ENCODE results near the gene RAB40C.

RAB40C gene

GRCh38 chr16:589658-590187 lies at the start of gene RAB40C:
TSS of gene RAB40C (plus strand) at chr16:590066. CDS start at chr16:590292, 226 bp downstream.
- Histone ChIP-seq H3K4me1 (ENCODE audit: control insufficient read depth, low read depth, low read length) (no peaks in the 10 kb centered on the region), H3K27ac (ENCODE audit: low read length) (peak within 1 kb of the TSS; percentile 94), H3K4me3 (ENCODE audit: low read length) (peak within 1 kb of the TSS; percentile 86), H3K27me3 (ENCODE audit: control insufficient read depth, insufficient read depth, low read length) (peaks cover 44% of the 10 kb centered on the region), H3K9me3 (ENCODE audit: control insufficient read depth, low read depth, low read length) (no peaks in the 10 kb centered on the region), H3K36me3 (ENCODE audit: control insufficient read depth, low read depth, low read length) (peaks cover 5% of the 10 kb centered on the region), H3K9ac (ENCODE audit: low read length) (peak within 1 kb of the TSS; percentile 89)

GRCh38 chr16:540645-541340 lies 49.1 kb upstream of the RAB40C start:
- Histone ChIP-seq H3K36me3 (ENCODE audit: control insufficient read depth, low read depth, low read length) (no peaks in the 10 kb centered on the region), H3K27ac (ENCODE audit: low read length) (no peak overlapping the region), H3K4me3 (ENCODE audit: low read length) (no peak overlapping the region), H3K4me1 (ENCODE audit: control insufficient read depth, low read depth, low read length) (no peaks in the 10 kb centered on the region), H3K9me3 (ENCODE audit: control insufficient read depth, low read depth, low read length) (no peaks in the 10 kb centered on the region), H3K27me3 (ENCODE audit: control insufficient read depth, insufficient read depth, low read length) (no peaks in the 10 kb centered on the region), H3K9ac (ENCODE audit: low read length) (no peak overlapping the region)

GRCh38 chr16:543301-544164 lies 46.3 kb upstream of the RAB40C start:
- Histone ChIP-seq H3K27me3 (ENCODE audit: control insufficient read depth, insufficient read depth, low read length) (no peaks in the 10 kb centered on the region), H3K27ac (ENCODE audit: low read length) (no peak overlapping the region), H3K4me3 (ENCODE audit: low read length) (no peak overlapping the region), H3K9ac (ENCODE audit: low read length) (no peak overlapping the region), H3K36me3 (ENCODE audit: control insufficient read depth, low read depth, low read length) (no peaks in the 10 kb centered on the region), H3K9me3 (ENCODE audit: control insufficient read depth, low read depth, low read length) (no peaks in the 10 kb centered on the region), H3K4me1 (ENCODE audit: control insufficient read depth, low read depth, low read length) (no peaks in the 10 kb centered on the region)

- no peaks in the 10 kb centered on the region for H3K4me1 ChIP-seq (ENCODE audit: control insufficient read depth, low read depth, low read length)
- no peak overlapping the region for H3K9ac ChIP-seq (ENCODE audit: low read length)
- no peaks in the 10 kb centered on the region for H3K9me3 ChIP-seq (ENCODE audit: control insufficient read depth, low read depth, low read length)
- H3K36me3 ChIP-seq (ENCODE audit: control insufficient read depth, low read depth, low read length) = no peaks in the 10 kb centered on the region
- no peaks in the 10 kb centered on the region for H3K27me3 ChIP-seq (ENCODE audit: control insufficient read depth, insufficient read depth, low read length)
- no peak overlapping the region for H3K27ac ChIP-seq (ENCODE audit: low read length)
- no peak overlapping the region for H3K4me3 ChIP-seq (ENCODE audit: low read length)
Measured at GRCh38 chr16:544517-544916, 45.3 kb upstream of the RAB40C start.

GRCh38 chr16:546909-547770 lies 42.7 kb upstream of the RAB40C start:
- Histone ChIP-seq H3K27ac (ENCODE audit: low read length) (no peak overlapping the region), H3K36me3 (ENCODE audit: control insufficient read depth, low read depth, low read length) (no peaks in the 10 kb centered on the region), H3K4me3 (ENCODE audit: low read length) (no peak overlapping the region), H3K9ac (ENCODE audit: low read length) (no peak overlapping the region), H3K27me3 (ENCODE audit: control insufficient read depth, insufficient read depth, low read length) (no peaks in the 10 kb centered on the region), H3K4me1 (ENCODE audit: control insufficient read depth, low read depth, low read length) (no peaks in the 10 kb centered on the region), H3K9me3 (ENCODE audit: control insufficient read depth, low read depth, low read length) (no peaks in the 10 kb centered on the region)

GRCh38 chr16:548586-548985 lies 41.3 kb upstream of the RAB40C start:
- Histone ChIP-seq H3K27ac (ENCODE audit: low read length) (no peak overlapping the region), H3K4me1 (ENCODE audit: control insufficient read depth, low read depth, low read length) (no peaks in the 10 kb centered on the region), H3K27me3 (ENCODE audit: control insufficient read depth, insufficient read depth, low read length) (no peaks in the 10 kb centered on the region), H3K9ac (ENCODE audit: low read length) (no peak overlapping the region), H3K4me3 (ENCODE audit: low read length) (no peak overlapping the region), H3K36me3 (ENCODE audit: control insufficient read depth, low read depth, low read length) (no peaks in the 10 kb centered on the region), H3K9me3 (ENCODE audit: control insufficient read depth, low read depth, low read length) (no peaks in the 10 kb centered on the region)

GRCh38 chr16:549544-550263 lies 40.2 kb upstream of the RAB40C start:
- H3K27me3 ChIP-seq (ENCODE audit: control insufficient read depth, insufficient read depth, low read length) = no peaks in the 10 kb centered on the region
- H3K9me3 ChIP-seq (ENCODE audit: control insufficient read depth, low read depth, low read length) = no peaks in the 10 kb centered on the region
- no peak overlapping the region for H3K4me3 ChIP-seq (ENCODE audit: low read length)
- H3K4me1 ChIP-seq (ENCODE audit: control insufficient read depth, low read depth, low read length) = no peaks in the 10 kb centered on the region
- H3K27ac ChIP-seq (ENCODE audit: low read length) = no peak overlapping the region
- no peaks in the 10 kb centered on the region for H3K36me3 ChIP-seq (ENCODE audit: control insufficient read depth, low read depth, low read length)
- H3K9ac ChIP-seq (ENCODE audit: low read length) = no peak overlapping the region

- Histone ChIP-seq H3K4me1 (ENCODE audit: control insufficient read depth, low read depth, low read length) (no peaks in the 10 kb centered on the region), H3K9ac (ENCODE audit: low read length) (no peak overlapping the region), H3K27me3 (ENCODE audit: control insufficient read depth, insufficient read depth, low read length) (no peaks in the 10 kb centered on the region), H3K4me3 (ENCODE audit: low read length) (no peak overlapping the region), H3K36me3 (ENCODE audit: control insufficient read depth, low read depth, low read length) (no peaks in the 10 kb centered on the region), H3K9me3 (ENCODE audit: control insufficient read depth, low read depth, low read length) (no peaks in the 10 kb centered on the region), H3K27ac (ENCODE audit: low read length) (no peak overlapping the region)
Measured at GRCh38 chr16:551210-551609, 38.7 kb upstream of the RAB40C start.

GRCh38 chr16:552171-552570 lies 37.7 kb upstream of the RAB40C start:
- Histone ChIP-seq H3K36me3 (ENCODE audit: control insufficient read depth, low read depth, low read length) (no peaks in the 10 kb centered on the region), H3K27me3 (ENCODE audit: control insufficient read depth, insufficient read depth, low read length) (no peaks in the 10 kb centered on the region), H3K4me3 (ENCODE audit: low read length) (no peak overlapping the region), H3K9ac (ENCODE audit: low read length) (no peak overlapping the region), H3K4me1 (ENCODE audit: control insufficient read depth, low read depth, low read length) (no peaks in the 10 kb centered on the region), H3K9me3 (ENCODE audit: control insufficient read depth, low read depth, low read length) (no peaks in the 10 kb centered on the region), H3K27ac (ENCODE audit: low read length) (no peak overlapping the region)

- Histone ChIP-seq H3K9ac (ENCODE audit: low read length) (no peak overlapping the region), H3K27ac (ENCODE audit: low read length) (no peak overlapping the region), H3K4me1 (ENCODE audit: control insufficient read depth, low read depth, low read length) (no peaks in the 10 kb centered on the region), H3K27me3 (ENCODE audit: control insufficient read depth, insufficient read depth, low read length) (peaks cover 10% of the 10 kb centered on the region), H3K9me3 (ENCODE audit: control insufficient read depth, low read depth, low read length) (no peaks in the 10 kb centered on the region), H3K4me3 (ENCODE audit: low read length) (no peak overlapping the region), H3K36me3 (ENCODE audit: control insufficient read depth, low read depth, low read length) (no peaks in the 10 kb centered on the region)
Measured at GRCh38 chr16:553601-554296, 36.1 kb upstream of the RAB40C start.
